GM12865 (cell line): ENCODE results near the gene ABCD1.

Experiments
- DNase-seq: peaks from one replicate; pipeline ENCODE4 v3.0.0; 2010; ENCODE audit warnings: low read depth
- H3K4me3 ChIP-seq: 2 replicates; pipeline ENCODE4 v1.5.1; 2011; ENCODE audit warnings: mild to moderate bottlenecking, low read depth, low read length, control low read depth
- CTCF ChIP-seq: IDR thresholded peaks from 2 replicates; pipeline ENCODE4 v1.5.1; 2011; ENCODE audit warnings: low read length, control low read depth, low read depth, inconsistent platforms; ENCODE audit not compliant: insufficient read depth; ENCODE audit errors: missing control alignments

ABCD1 gene

GRCh38 chrX:153723351-153724251, 1.1 kb upstream of the ABCD1 start:
- TF ChIP-seq CTCF: peak; percentile 49
- peak; percentile 67 for DNase-seq
- H3K4me3 ChIP-seq: peak overlapping the region; percentile 63

- H3K4me3 ChIP-seq: peak overlapping the region; percentile 57
- no peak for TF ChIP-seq CTCF
- DNase-seq: peak; percentile 8
Observed at GRCh38 chrX:153725039-153725831, 579 bp downstream of the ABCD1 start.

DNA sequence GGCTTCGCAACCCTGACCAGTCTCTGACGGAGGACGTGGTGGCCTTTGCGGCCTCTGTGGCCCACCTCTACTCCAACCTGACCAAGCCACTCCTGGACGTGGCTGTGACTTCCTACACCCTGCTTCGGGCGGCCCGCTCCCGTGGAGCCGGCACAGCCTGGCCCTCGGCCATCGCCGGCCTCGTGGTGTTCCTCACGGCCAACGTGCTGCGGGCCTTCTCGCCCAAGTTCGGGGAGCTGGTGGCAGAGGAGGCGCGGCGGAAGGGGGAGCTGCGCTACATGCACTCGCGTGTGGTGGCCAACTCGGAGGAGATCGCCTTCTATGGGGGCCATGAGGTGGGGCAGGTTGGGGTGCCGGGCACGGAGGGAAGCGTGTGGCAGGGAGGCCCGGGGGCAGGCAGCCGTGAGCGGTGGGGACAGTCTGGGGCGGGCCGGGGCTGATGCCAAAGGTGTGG, 1.2 kb downstream of the ABCD1 start:
- no peak overlapping the region for H3K4me3 ChIP-seq
- peak; percentile 3 for DNase-seq
- TF ChIP-seq CTCF: no peak

DNA sequence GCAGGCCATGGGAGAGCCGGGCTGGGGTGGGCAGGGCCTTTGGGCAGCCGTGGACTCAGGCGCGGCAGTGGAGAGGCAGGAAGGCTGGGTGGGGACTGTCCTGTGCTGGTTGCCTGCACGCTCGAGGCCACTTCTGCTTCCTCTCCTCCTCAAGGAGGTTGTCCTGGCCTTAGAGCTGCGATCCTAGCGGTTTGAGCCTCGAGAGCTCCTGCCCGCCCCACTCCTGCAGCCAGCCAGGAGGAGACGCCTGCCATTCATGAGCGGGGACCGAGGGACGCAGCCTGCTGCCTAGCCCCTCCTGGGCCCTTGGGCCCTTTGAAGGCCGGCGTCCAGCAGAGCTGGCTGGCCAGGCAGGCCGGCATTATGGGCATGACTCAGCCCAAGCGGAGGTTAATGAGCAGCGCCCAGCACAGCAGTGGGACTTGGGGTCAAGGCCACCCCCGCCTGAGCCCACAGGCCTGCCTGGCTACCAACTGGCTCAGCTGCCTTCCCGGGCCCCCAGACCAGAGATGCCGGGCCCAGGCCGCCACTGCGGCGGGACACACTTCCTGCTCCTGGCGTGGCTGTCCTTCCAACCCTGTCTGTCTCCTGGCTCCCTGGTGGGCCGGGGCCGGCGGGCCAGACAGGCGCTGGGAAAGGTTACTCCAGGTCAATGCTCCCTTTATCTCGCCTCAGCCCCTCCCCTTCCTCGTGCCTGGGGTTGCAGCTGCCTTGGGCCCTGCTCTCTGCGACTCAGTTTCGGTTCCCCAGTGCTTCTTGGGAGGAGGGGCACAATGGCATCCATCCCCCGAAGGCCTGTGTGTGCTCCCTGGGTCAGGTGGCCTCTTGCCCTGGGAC, 1.8 kb downstream of the ABCD1 start:
- peak overlapping the region; percentile 46 for H3K4me3 ChIP-seq
- DNase-seq: peak; percentile 88
- no peak for TF ChIP-seq CTCF

DNA sequence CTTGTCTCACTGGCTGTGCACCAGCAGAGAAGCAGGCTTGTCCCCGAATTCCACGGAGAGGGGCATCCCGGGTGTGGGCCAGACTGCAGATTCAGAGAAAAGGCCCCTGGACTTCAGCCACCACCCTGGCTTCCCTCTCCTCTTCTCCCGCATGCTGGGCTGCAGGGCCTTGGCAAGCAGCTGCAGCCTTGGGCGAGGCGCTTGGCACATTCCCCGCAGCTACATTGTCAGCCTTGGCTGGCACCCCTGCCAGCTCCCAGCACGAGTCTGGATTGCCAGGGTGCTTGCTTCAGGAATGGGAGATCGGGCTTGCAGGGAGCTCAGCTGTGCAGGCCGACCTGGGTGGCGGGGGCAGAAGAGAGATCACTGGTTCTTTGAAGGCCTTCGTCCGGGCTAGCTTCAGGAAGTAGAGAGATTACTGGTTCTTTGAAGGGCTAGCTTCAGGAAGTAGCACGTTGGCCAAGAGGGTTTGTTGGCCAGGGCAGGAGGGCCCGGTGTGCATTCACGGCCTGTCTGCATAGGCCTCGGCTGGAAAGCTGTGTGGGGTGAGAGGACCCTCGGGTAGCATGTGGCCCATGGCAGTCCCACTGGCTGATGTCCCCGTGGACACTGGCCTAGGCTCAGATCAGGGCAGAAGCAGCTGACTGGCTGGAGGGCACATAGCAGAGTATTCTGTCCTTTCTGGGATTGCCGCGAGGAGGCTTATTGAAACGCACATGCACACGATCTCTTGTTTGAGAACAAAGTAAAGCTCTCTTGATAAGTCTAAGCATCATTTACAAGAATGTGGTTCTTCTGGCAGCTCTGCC, 2.7 kb downstream of the ABCD1 start:
- TF ChIP-seq CTCF: no peak
- peak; percentile 18 for DNase-seq
- peak overlapping the region; percentile 26 for H3K4me3 ChIP-seq

DNA sequence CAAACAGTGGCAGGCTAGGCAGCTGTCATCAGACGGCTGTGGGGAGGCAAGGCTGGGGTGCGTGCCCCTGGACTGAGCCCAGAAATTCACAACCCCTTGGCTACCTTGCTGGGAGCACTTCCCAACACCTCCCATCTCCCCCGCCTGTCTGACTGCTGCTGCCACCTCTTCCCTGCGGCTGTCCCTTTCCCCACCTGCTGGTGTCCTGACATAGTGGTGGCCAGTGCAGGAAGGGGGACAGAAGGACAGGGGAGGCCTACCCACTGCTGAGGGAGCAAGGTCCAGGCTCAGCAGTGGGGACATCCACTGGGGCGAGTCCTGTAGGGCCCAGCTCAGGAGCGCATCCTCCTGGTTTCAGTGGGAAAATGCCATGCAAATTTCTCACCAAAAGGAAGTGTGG, 3.4 kb downstream of the ABCD1 start:
- no peak overlapping the region for H3K4me3 ChIP-seq
- no peak for TF ChIP-seq CTCF
- no peak for DNase-seq
